ENCODE data around the gene RSPO3.

Gene RSPO3

DNA sequence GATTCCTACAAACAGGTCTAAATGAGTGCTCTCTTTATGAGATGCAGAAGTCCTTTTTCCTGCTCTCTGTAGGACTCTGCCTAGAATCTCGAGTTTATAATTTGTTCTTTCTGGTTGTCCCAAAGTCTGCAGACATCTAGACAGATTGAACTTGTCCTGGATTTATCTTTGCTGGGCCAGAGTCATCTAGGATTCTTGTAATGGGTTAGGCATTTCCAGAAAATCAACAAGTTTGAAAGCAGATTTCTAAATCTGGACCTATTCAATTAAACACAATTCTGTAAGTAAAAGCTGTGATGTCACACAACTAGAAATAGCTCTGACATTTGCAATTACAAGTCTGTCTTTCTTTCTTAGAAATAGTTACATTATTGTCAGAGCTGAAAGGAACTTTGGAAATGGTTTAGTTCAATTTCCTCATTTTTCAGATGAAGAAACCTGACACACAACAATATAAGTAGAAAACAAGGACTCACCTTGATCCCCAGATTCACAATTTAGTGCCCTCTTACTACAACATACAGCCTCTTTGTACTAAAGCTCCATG lies 4.2 kb upstream of the RSPO3 start:
- Histone ChIP-seq H3K4me3 (ENCODE audit: low read depth, low read length) (no peak overlapping the region), H3K27me3 (replicated peaks) (peaks cover 5% of the 10 kb centered on the region), H3K36me3 (replicated peaks) (no peaks in the 10 kb centered on the region), H3K27ac (no peak overlapping the region)
- DNase-seq, result no peak
- TF ChIP-seq, protein P1, sequence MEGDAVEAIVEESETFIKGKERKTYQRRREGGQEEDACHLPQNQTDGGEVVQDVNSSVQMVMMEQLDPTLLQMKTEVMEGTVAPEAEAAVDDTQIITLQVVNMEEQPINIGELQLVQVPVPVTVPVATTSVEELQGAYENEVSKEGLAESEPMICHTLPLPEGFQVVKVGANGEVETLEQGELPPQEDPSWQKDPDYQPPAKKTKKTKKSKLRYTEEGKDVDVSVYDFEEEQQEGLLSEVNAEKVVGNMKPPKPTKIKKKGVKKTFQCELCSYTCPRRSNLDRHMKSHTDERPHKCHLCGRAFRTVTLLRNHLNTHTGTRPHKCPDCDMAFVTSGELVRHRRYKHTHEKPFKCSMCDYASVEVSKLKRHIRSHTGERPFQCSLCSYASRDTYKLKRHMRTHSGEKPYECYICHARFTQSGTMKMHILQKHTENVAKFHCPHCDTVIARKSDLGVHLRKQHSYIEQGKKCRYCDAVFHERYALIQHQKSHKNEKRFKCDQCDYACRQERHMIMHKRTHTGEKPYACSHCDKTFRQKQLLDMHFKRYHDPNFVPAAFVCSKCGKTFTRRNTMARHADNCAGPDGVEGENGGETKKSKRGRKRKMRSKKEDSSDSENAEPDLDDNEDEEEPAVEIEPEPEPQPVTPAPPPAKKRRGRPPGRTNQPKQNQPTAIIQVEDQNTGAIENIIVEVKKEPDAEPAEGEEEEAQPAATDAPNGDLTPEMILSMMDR (IDR thresholded peaks at IDR 0.05; ENCODE audit: low read depth, low read length, missing control alignments), result no peak
- in situ Hi-C loops (cut with HindIII; ENCODE audit: low pct_ligation_motif_present, low sequenced_read_pairs), result no loop called here

DNA sequence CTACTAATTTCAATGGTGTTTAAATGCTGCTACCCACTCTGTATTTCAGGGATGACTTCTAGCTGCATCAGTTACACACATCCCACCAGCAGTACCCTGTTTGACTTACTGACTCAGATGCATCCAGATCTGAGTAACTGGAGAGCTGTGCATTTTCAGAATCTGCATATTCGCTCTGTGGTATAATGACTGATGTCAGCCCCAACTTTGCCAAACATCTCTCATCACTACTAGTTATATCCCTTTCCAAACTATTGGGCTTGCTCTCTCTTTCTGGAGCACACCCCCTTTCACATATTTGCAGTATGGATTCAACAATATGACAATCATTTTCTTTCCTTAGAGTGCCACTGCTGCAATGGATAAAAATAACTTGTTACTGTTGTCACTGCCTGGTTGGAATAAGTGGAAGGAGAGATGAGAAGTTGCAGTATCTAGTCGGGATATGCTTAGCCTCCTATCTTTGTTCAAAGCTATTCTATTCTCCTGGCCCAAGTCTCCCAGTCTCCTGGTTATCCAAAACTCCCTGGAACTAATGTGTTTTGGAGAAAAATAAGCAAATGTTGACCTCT lies 3.3 kb upstream of the RSPO3 start:
- no peak for DNase-seq
- in situ Hi-C loops (cut with HindIII; ENCODE audit: low pct_ligation_motif_present, low sequenced_read_pairs), result no loop called here
- Histone ChIP-seq H3K27me3 (replicated peaks) (peaks cover 14% of the 10 kb centered on the region), H3K27ac (no peak overlapping the region), H3K36me3 (replicated peaks) (no peaks in the 10 kb centered on the region), H3K4me3 (ENCODE audit: low read depth, low read length) (no peak overlapping the region)
- TF ChIP-seq, protein P1 (IDR thresholded peaks at IDR 0.05; ENCODE audit: low read depth, low read length, missing control alignments), result no peak

DNA sequence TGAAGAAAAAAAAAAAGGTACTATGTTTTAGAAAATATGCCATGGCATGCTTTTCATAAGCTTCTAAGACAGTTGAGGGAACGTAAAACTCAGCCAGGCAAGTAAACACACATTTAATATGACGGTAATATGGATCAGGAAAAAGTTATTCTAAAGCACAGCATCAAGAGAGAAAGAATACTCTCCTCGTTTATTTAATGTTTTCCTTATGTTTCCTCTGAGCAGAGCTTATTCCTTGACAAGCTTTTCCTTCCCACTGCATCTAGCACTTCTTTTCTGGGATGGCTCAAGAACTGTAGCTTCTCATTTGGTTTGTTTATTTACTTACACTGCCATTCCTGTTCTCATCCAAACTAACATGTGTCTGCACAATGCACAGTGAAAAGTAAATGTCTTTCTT lies 2.7 kb upstream of the RSPO3 start:
- in situ Hi-C loops (cut with HindIII; ENCODE audit: low pct_ligation_motif_present, low sequenced_read_pairs), result no loop called here
- no peak for DNase-seq
- no peaks in the 10 kb centered on the region for H3K36me3 ChIP-seq (replicated peaks)
- no peak overlapping the region for H3K27ac ChIP-seq
- TF ChIP-seq, protein P1 (IDR thresholded peaks at IDR 0.05; ENCODE audit: low read depth, low read length, missing control alignments), result no peak
- H3K4me3 ChIP-seq (ENCODE audit: low read depth, low read length), result no peak overlapping the region
- H3K27me3 ChIP-seq (replicated peaks), result peaks cover 20% of the 10 kb centered on the region

DNA sequence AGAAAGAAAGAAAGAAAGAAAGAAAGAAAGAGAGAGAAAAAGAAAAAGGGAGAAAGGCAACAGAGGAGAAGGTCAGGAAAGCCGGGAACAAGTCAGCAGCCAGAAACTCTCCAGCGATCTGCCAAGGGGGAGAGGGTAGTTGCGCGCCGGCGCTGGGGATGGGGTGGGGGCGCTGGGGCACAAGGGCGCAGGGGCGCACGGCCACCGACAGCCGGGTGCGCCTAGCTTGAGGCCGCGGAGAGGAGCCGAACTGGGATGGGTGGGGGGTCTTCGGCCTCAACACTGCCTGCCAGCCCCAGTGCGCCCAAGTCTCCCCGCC lies 533 bp upstream of the RSPO3 start:
- H3K27me3 ChIP-seq (replicated peaks), result peaks cover 24% of the 10 kb centered on the region
- peak overlapping the region; percentile 56 for H3K4me3 ChIP-seq (ENCODE audit: low read depth, low read length)
- no peak for DNase-seq
- TF ChIP-seq, protein P1 (IDR thresholded peaks at IDR 0.05; ENCODE audit: low read depth, low read length, missing control alignments), result no peak
- in situ Hi-C loops (cut with HindIII; ENCODE audit: low pct_ligation_motif_present, low sequenced_read_pairs), result no loop called here
- no peak overlapping the region for H3K27ac ChIP-seq
- H3K36me3 ChIP-seq (replicated peaks), result no peaks in the 10 kb centered on the region

DNA sequence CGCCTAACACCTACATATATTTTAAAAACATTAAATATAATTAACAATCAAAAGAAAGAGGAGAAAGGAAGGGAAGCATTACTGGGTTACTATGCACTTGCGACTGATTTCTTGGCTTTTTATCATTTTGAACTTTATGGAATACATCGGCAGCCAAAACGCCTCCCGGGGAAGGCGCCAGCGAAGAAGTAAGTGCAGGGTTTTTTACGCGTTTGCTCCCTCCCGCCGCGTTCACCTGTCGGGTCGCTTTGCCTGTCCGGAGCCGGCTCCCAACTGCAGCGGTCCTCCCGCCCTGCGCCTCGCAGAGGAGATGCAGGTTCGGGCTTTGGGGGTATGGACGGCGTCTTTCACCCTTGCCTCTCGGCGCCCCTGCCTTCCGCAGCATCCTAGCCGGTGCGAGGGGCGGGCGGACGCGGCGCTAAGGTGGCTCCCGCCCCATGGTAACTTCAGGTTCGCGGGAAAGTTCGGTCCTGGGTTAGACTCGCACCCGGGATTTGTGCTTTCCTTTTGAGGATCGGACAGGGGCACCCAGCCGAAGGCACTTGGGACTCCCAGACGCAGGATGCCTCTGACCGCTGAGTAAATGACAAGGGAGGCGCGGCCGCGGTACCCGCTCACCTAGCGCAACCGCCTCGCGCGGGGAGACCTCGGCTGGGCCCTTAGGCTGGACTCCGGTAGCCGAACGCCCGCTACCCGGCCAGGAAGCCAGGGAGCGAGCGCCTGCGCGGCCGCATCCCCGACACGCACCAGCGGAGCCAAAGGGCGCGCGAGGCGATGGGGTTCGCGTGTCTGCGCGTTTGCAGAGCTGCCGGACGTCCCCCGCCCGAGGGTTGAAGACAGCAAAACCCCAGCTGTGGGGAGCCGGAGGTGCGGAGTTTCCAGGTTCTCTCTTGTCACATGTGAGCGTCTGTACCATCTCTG lies 891 bp downstream of the RSPO3 start:
- in situ Hi-C loops (cut with HindIII; ENCODE audit: low pct_ligation_motif_present, low sequenced_read_pairs), result no loop called here
- Histone ChIP-seq H3K36me3 (replicated peaks) (no peaks in the 10 kb centered on the region), H3K4me3 (ENCODE audit: low read depth, low read length) (peak overlapping the region; percentile 56), H3K27ac (no peak overlapping the region), H3K27me3 (replicated peaks) (peaks cover 24% of the 10 kb centered on the region)
- DNase-seq, result no peak
- TF ChIP-seq, protein P1 (IDR thresholded peaks at IDR 0.05; ENCODE audit: low read depth, low read length, missing control alignments), result no peak
